Neural cell (in vitro differentiated cells): ENCODE measurements around the gene ILF3. TPM values are rescaled to one million over a fixed set of nuclear protein-coding genes. Genes with fewer than 3 reads are reported as not detected.

Experiments used
- H2AFZ ChIP-seq: fragments of 200-600, 300-800 bp; sonication (generic), shearing (Covaris generic); 2 replicates; pipeline ENCODE4 v1.6.0; 2014; ENCODE audit warnings: low read depth, mild to moderate bottlenecking, antibody characterized with exemption, low read length, moderate library complexity
- H3F3A ChIP-seq: fragments of 200-600 bp; shearing (Covaris generic); 2 replicates; pipeline ENCODE4 v1.6.1; 2016; ENCODE audit warnings: mild to moderate bottlenecking, moderate library complexity, mixed read lengths, antibody characterized with exemption, low read length; ENCODE audit not compliant: insufficient read depth, poor library complexity, severe bottlenecking
- H3K27ac ChIP-seq: fragments of 200-600, 300-800 bp; sonication (generic), shearing (Covaris generic); 2 replicates; pipeline ENCODE4 v1.5.1; 2014; ENCODE audit warnings: mild to moderate bottlenecking, low read length, moderate library complexity
- H3K27me3 ChIP-seq: fragments of 300-800, 200-600 bp; sonication (generic), shearing (Covaris generic); 2 replicates; pipeline ENCODE4 v1.6.0; 2014; ENCODE audit warnings: mild to moderate bottlenecking, low read depth, low read length, moderate library complexity; ENCODE audit not compliant: insufficient read depth
- H3K36me3 ChIP-seq: fragments of 300-800, 200-600 bp; sonication (generic), shearing (Covaris generic); 2 replicates; pipeline ENCODE4 v1.5.1; 2014; ENCODE audit warnings: mild to moderate bottlenecking, antibody characterized with exemption, low read length, moderate library complexity; ENCODE audit not compliant: insufficient read depth
- H3K4me2 ChIP-seq: fragments of 300-800, 200-600 bp; sonication (generic), shearing (Covaris generic); 2 replicates; pipeline ENCODE4 v1.6.0; 2014; ENCODE audit warnings: mild to moderate bottlenecking, low read length
- H3K4me3 ChIP-seq: fragments of 300-800, 200-600 bp; sonication (generic), shearing (Covaris generic); 2 replicates; pipeline ENCODE4 v1.5.1; 2014; ENCODE audit warnings: mild to moderate bottlenecking, low read length, moderate library complexity
- H3K79me2 ChIP-seq: fragments of 200-600 bp; shearing (Covaris generic); replicated peaks from 2 replicates; pipeline ENCODE4 v1.6.0; 2014; ENCODE audit warnings: mild to moderate bottlenecking, low read length, moderate library complexity; ENCODE audit not compliant: insufficient read depth
- H3K9ac ChIP-seq: fragments of 300-800, 200-600 bp; sonication (generic), shearing (Covaris generic); 2 replicates; pipeline ENCODE4 v1.6.1; 2016; ENCODE audit warnings: mild to moderate bottlenecking, low read length, mixed read lengths
- H3K9me2 ChIP-seq: fragments of 200-600 bp; shearing (Covaris generic); 2 replicates; pipeline ENCODE4 v1.6.1; 2016; ENCODE audit warnings: mild to moderate bottlenecking, low read length, mixed read lengths; ENCODE audit not compliant: insufficient read depth
- H3K9me3 ChIP-seq: fragments of 200-600, 300-800 bp; sonication (generic), shearing (Covaris generic); 2 replicates; pipeline ENCODE4 v1.6.1; 2016; ENCODE audit warnings: mild to moderate bottlenecking, mixed run types, low read length, moderate library complexity, mixed read lengths
- H4K20me1 ChIP-seq: fragments of 200-600 bp; shearing (Covaris generic); 2 replicates; pipeline ENCODE4 v1.6.1; 2016; ENCODE audit warnings: mild to moderate bottlenecking, mixed run types; ENCODE audit not compliant: insufficient read depth
- CTCF ChIP-seq: fragments of 450-650 bp; IDR thresholded peaks from 2 replicates; pipeline ENCODE4 v1.5.1; 2014; ENCODE audit warnings: antibody characterized with exemption, mild to moderate bottlenecking, moderate library complexity; ENCODE audit not compliant: poor library complexity, severe bottlenecking
- EP300 ChIP-seq: fragments of 450-650 bp; conservative IDR thresholded peaks from 2 replicates; pipeline ENCODE4 v1.6.1; 2014; ENCODE audit warnings: antibody characterized with exemption, mild to moderate bottlenecking, moderate library complexity; ENCODE audit not compliant: poor library complexity, severe bottlenecking
- EZH2 ChIP-seq: fragments of 200-600, 300-800 bp; shearing (Covaris generic), sonication (generic); IDR thresholded peaks from 2 replicates; pipeline ENCODE4 v1.6.1; 2014; ENCODE audit warnings: antibody characterized with exemption, low read length, borderline replicate concordance, mild to moderate bottlenecking; ENCODE audit not compliant: insufficient read depth, poor library complexity, severe bottlenecking
- MXI1 ChIP-seq: fragments of 450-650 bp; conservative IDR thresholded peaks from 2 replicates; pipeline ENCODE4 v1.6.1; 2014; ENCODE audit warnings: antibody characterized with exemption, mild to moderate bottlenecking; ENCODE audit not compliant: poor library complexity, severe bottlenecking
- POLR2AphosphoS5 ChIP-seq: IDR thresholded peaks from 2 replicates; pipeline ENCODE4 v1.6.1; 2012
- RAD21 ChIP-seq: fragments of 450-650 bp; conservative IDR thresholded peaks from 2 replicates; pipeline ENCODE4 v1.6.1; 2014; ENCODE audit warnings: antibody characterized with exemption, mild to moderate bottlenecking, moderate library complexity
- REST ChIP-seq: IDR thresholded peaks from 2 replicates; pipeline ENCODE4 v1.6.1; 2012; ENCODE audit warnings: borderline replicate concordance
- SMC3 ChIP-seq: fragments of 450-650 bp; conservative IDR thresholded peaks from 2 replicates; pipeline ENCODE4 v1.6.1; 2014; ENCODE audit warnings: antibody characterized with exemption, mild to moderate bottlenecking, moderate library complexity; ENCODE audit not compliant: poor library complexity
- TAF1 ChIP-seq: IDR thresholded peaks from 2 replicates; pipeline ENCODE4 v1.6.1; 2012; ENCODE audit warnings: low read depth
- polyA plus RNA-seq: library from polyadenylated mRNA; depleted of rRNA; stranded (reverse); fragments of >200 nt; gene quantifications from 2 replicates; pipeline ENCODE4 v1.2.3, GENCODE V29; 2014

ILF3 gene
- polyA plus RNA-seq, 1 donor from 2014 or later = 464 TPM

- peak overlapping the region; percentile 98 for H3K27ac ChIP-seq
- H3K9me2 ChIP-seq = no peaks in the 10 kb centered on the region
- H3F3A ChIP-seq = peaks cover 3% of the 10 kb centered on the region
- H3K79me2 ChIP-seq = peaks cover 65% of the 10 kb centered on the region
- TF ChIP-seq REST (peak; percentile 69), RAD21 (no peak), EP300 (no peak), SMC3 (no peak), POLR2AphosphoS5 (peak; percentile 58), TAF1 (peak; percentile 56), CTCF (peak; percentile 39)
- peak overlapping the region; percentile 77 for H3K4me3 ChIP-seq
- no peaks in the 10 kb centered on the region for H3K9me3 ChIP-seq
- H2AFZ ChIP-seq = peak overlapping the region; percentile 2
- peaks cover 12% of the 10 kb centered on the region for H4K20me1 ChIP-seq
- peak overlapping the region; percentile 100 for H3K9ac ChIP-seq
- H3K36me3 ChIP-seq = peaks cover 3% of the 10 kb centered on the region
- H3K27me3 ChIP-seq = no peaks in the 10 kb centered on the region
- H3K4me2 ChIP-seq = peak overlapping the region; percentile 97
Measured at GRCh38 chr19:10655457-10656312, 1.5 kb downstream of the ILF3 start.

DNA sequence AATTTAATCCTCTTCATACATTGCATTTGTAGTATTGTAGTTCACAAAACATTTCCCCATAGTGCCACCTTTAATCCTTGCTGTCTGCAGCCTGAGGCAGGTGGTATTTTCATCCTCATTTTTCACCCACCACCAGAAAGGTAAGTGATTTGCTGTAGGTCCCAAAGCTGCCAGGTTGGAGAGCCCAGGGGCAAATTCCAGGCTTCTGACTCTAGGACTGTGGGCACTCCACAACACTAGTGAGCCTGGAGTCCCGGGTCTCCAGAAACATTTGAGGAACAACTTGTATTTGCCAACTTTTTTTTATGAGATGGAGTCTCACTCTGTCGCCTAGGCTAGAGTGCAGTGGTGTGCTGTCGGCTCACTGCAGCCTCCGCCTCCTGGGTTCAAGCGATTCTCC, 6.2 kb downstream of the ILF3 start:
- H4K20me1 ChIP-seq = peaks cover 40% of the 10 kb centered on the region
- H3F3A ChIP-seq = peaks cover 3% of the 10 kb centered on the region
- H3K9ac ChIP-seq = no peak overlapping the region
- no peaks in the 10 kb centered on the region for H3K9me3 ChIP-seq
- H3K4me3 ChIP-seq = no peak overlapping the region
- H3K79me2 ChIP-seq = peaks cover 94% of the 10 kb centered on the region
- H3K4me2 ChIP-seq = no peak overlapping the region
- H3K27ac ChIP-seq = no peak overlapping the region
- H2AFZ ChIP-seq = no peak overlapping the region
- no peaks in the 10 kb centered on the region for H3K9me2 ChIP-seq
- H3K36me3 ChIP-seq = peaks cover 7% of the 10 kb centered on the region
- no peaks in the 10 kb centered on the region for H3K27me3 ChIP-seq
- TF ChIP-seq TAF1 (no peak), SMC3 (no peak), POLR2AphosphoS5 (no peak)

- no peaks in the 10 kb centered on the region for H3K27me3 ChIP-seq
- H4K20me1 ChIP-seq = peaks cover 49% of the 10 kb centered on the region
- peaks cover 7% of the 10 kb centered on the region for H3K36me3 ChIP-seq
- no peaks in the 10 kb centered on the region for H3F3A ChIP-seq
- no peaks in the 10 kb centered on the region for H3K9me2 ChIP-seq
- peaks cover 94% of the 10 kb centered on the region for H3K79me2 ChIP-seq
- H3K9ac ChIP-seq = no peak overlapping the region
- H3K27ac ChIP-seq = no peak overlapping the region
- no peak overlapping the region for H2AFZ ChIP-seq
- H3K4me2 ChIP-seq = no peak overlapping the region
- H3K4me3 ChIP-seq = no peak overlapping the region
- H3K9me3 ChIP-seq = no peaks in the 10 kb centered on the region
- no peak for TF ChIP-seq POLR2AphosphoS5
- no peak for TF ChIP-seq RAD21
- no peak for TF ChIP-seq MXI1
- TF ChIP-seq EZH2 = no peak
- TF ChIP-seq SMC3 = no peak
- no peak for TF ChIP-seq TAF1
- no peak for TF ChIP-seq CTCF
- no peak for TF ChIP-seq EP300
Measured at GRCh38 chr19:10661946-10662345, 7.8 kb downstream of the ILF3 start.
